Loucy (cell line): ENCODE data around the gene CIBAR2.

Source experiments
- H2AFZ ChIP-seq: fragments of 200-600 bp; sonication (generic); 2 replicates; pipeline ENCODE4 v1.6.0; 2016; ENCODE audit warnings: antibody characterized with exemption, mild to moderate bottlenecking, low read length, moderate library complexity
- H3F3A ChIP-seq: fragments of 200-600 bp; 2 replicates; pipeline ENCODE4 v1.6.0; 2016; ENCODE audit warnings: antibody characterized with exemption, low read depth, mild to moderate bottlenecking
- H3K27me3 ChIP-seq: fragments of 200-600 bp; sonication (generic); 2 replicates; pipeline ENCODE4 v1.6.1; 2014; ENCODE audit warnings: low read length, mild to moderate bottlenecking; ENCODE audit not compliant: insufficient read depth, poor library complexity, severe bottlenecking
- H3K36me3 ChIP-seq: fragments of 200-600 bp; sonication (generic); 2 replicates; pipeline ENCODE4 v1.6.1; 2016; ENCODE audit warnings: low read length; ENCODE audit not compliant: insufficient read depth
- H3K4me1 ChIP-seq: fragments of 200-600 bp; sonication (generic); 2 replicates; pipeline ENCODE4 v1.5.1; 2014; ENCODE audit warnings: low read length, mild to moderate bottlenecking; ENCODE audit not compliant: insufficient read depth, poor library complexity, severe bottlenecking
- H3K4me2 ChIP-seq: fragments of 200-600 bp; sonication (generic); 2 replicates; pipeline ENCODE4 v1.6.0; 2014; ENCODE audit warnings: antibody characterized with exemption, low read length, low read depth, mild to moderate bottlenecking; ENCODE audit not compliant: poor library complexity, severe bottlenecking
- H3K4me3 ChIP-seq: fragments of 200-600 bp; sonication (generic); 2 replicates; pipeline ENCODE4 v1.5.1; 2014; ENCODE audit warnings: low read length, mild to moderate bottlenecking, mixed read lengths; ENCODE audit not compliant: poor library complexity, severe bottlenecking
- H3K79me2 ChIP-seq: fragments of 200-600 bp; sonication (generic); 2 replicates; pipeline ENCODE4 v1.6.1; 2014; ENCODE audit warnings: low read length; ENCODE audit not compliant: insufficient read depth
- H3K9ac ChIP-seq: fragments of 200-600 bp; sonication (generic); 2 replicates; pipeline ENCODE4 v1.6.0; 2014; ENCODE audit warnings: mild to moderate bottlenecking, low read depth, low read length, moderate library complexity; ENCODE audit not compliant: poor library complexity, severe bottlenecking
- H3K9me2 ChIP-seq: fragments of 200-600 bp; sonication (generic); replicated peaks from 2 replicates; pipeline ENCODE4 v1.6.1; 2016; ENCODE audit warnings: low read depth, low read length, mixed read lengths
- H3K9me3 ChIP-seq: fragments of 200-600 bp; sonication (generic); 2 replicates; pipeline ENCODE4 v1.6.1; 2014; ENCODE audit warnings: mild to moderate bottlenecking, antibody characterized with exemption, low read length, low read depth; ENCODE audit not compliant: insufficient read depth
- H4K20me1 ChIP-seq: fragments of 200-600 bp; sonication (generic); 2 replicates; pipeline ENCODE4 v1.6.0; 2014; ENCODE audit warnings: antibody characterized with exemption, low read length, mild to moderate bottlenecking; ENCODE audit not compliant: insufficient read depth, poor library complexity, severe bottlenecking
- CTCF ChIP-seq: fragments of 200-600 bp; sonication (generic); conservative IDR thresholded peaks from 2 replicates; pipeline ENCODE4 v1.5.1; 2014; ENCODE audit warnings: mild to moderate bottlenecking, antibody characterized with exemption, low read length
- EZH2phosphoT487 ChIP-seq: fragments of 200-600 bp; IDR thresholded peaks from 2 replicates; pipeline ENCODE4 v1.6.1; 2018; ENCODE audit warnings: antibody characterized with exemption, mild to moderate bottlenecking, moderate library complexity, borderline replicate concordance

CIBAR2 gene

GRCh38 chr16:85146922-85147651 lies 34.8 kb upstream of the CIBAR2 start:
- TF ChIP-seq CTCF (no peak), EZH2phosphoT487 (no peak)
- no peaks in the 10 kb centered on the region for H3K36me3 ChIP-seq
- H3K4me3 ChIP-seq: no peak overlapping the region
- H3K9ac ChIP-seq: no peak overlapping the region
- H3K9me3 ChIP-seq: no peaks in the 10 kb centered on the region
- H3K4me1 ChIP-seq: no peaks in the 10 kb centered on the region
- H4K20me1 ChIP-seq: no peaks in the 10 kb centered on the region
- H3F3A ChIP-seq: no peaks in the 10 kb centered on the region
- H3K9me2 ChIP-seq: no peaks in the 10 kb centered on the region
- H3K4me2 ChIP-seq: no peak overlapping the region
- no peaks in the 10 kb centered on the region for H3K79me2 ChIP-seq
- no peaks in the 10 kb centered on the region for H3K27me3 ChIP-seq
- H2AFZ ChIP-seq: no peak overlapping the region

- H3K36me3 ChIP-seq: no peaks in the 10 kb centered on the region
- H3K9me2 ChIP-seq: no peaks in the 10 kb centered on the region
- H3K27me3 ChIP-seq: no peaks in the 10 kb centered on the region
- TF ChIP-seq CTCF (no peak), EZH2phosphoT487 (no peak)
- H3K9ac ChIP-seq: no peak overlapping the region
- no peak overlapping the region for H3K4me3 ChIP-seq
- H3K9me3 ChIP-seq: no peaks in the 10 kb centered on the region
- no peak overlapping the region for H2AFZ ChIP-seq
- no peaks in the 10 kb centered on the region for H3F3A ChIP-seq
- H3K79me2 ChIP-seq: no peaks in the 10 kb centered on the region
- H3K4me1 ChIP-seq: no peaks in the 10 kb centered on the region
- no peaks in the 10 kb centered on the region for H4K20me1 ChIP-seq
- no peak overlapping the region for H3K4me2 ChIP-seq
These were observed 34.2 kb upstream of the CIBAR2 start for GRCh38 chr16:85146532-85146797.

GRCh38 chr16:85145734-85146531 lies 33.7 kb upstream of the CIBAR2 start:
- H3K9ac ChIP-seq: no peak overlapping the region
- H3K27me3 ChIP-seq: no peaks in the 10 kb centered on the region
- no peak overlapping the region for H3K4me3 ChIP-seq
- H3K4me1 ChIP-seq: no peaks in the 10 kb centered on the region
- no peaks in the 10 kb centered on the region for H3K79me2 ChIP-seq
- no peak overlapping the region for H2AFZ ChIP-seq
- H3F3A ChIP-seq: no peaks in the 10 kb centered on the region
- no peak for TF ChIP-seq EZH2phosphoT487
- TF ChIP-seq CTCF: no peak
- no peaks in the 10 kb centered on the region for H3K9me3 ChIP-seq
- H3K36me3 ChIP-seq: no peaks in the 10 kb centered on the region
- H3K4me2 ChIP-seq: no peak overlapping the region
- no peaks in the 10 kb centered on the region for H4K20me1 ChIP-seq
- H3K9me2 ChIP-seq: no peaks in the 10 kb centered on the region
